ENCODE measurements around the gene COG3. TPM values are rescaled to one million over a fixed set of nuclear protein-coding genes. Genes with fewer than 3 reads are reported as not detected.
"Not testable (repeated sequence)": the region's sequence is repeated elsewhere in the genome, so short reads cannot be mapped to it uniquely, and the experiment has no call there.

Gene COG3
- total and polyA plus RNA-seq, 2 experiments from 2014 or later = 19.9 to 36.1 TPM

GRCh38 chr13:45417790-45418534 is 46.8 kb upstream of the COG3 start, which contains the start of gene SLC25A30:
SLC25A30 (minus strand) TSS chr13:45418373; CDS start chr13:45411425, 6,948 bp downstream.
- peak; percentile 93 for DNase-seq (ENCODE audit: low spot score)
- Histone ChIP-seq H3K4me2 (peak within 1 kb of the TSS; percentile 90), H3K36me3 (replicated peaks; ENCODE audit: insufficient read depth, low read depth) (no peaks in the 10 kb centered on the region), H2AFZ (peak within 1 kb of the TSS; percentile 97), H3K4me1 (ENCODE audit: insufficient read depth) (peaks cover 17% of the 10 kb centered on the region), H3K9me2 (replicated peaks; ENCODE audit: insufficient read depth) (no peaks in the 10 kb centered on the region), H3K79me2 (peaks cover 25% of the 10 kb centered on the region), H3K9me3 (ENCODE audit: low read depth) (no peaks in the 10 kb centered on the region), H3K27ac (peak within 1 kb of the TSS; percentile 75), H3K27me3 (no peaks in the 10 kb centered on the region), H3K4me3 (peak within 1 kb of the TSS; percentile 85), H4K20me1 (ENCODE audit: insufficient read depth, poor library complexity, severe bottlenecking) (no peaks in the 10 kb centered on the region)
- TF ChIP-seq CTCF (IDR thresholded peaks at IDR 0.05; ENCODE audit: poor library complexity) = no peak
- TF ChIP-seq EZH2 (IDR thresholded peaks at IDR 0.05; ENCODE audit: borderline replicate concordance) = no peak
- TF ChIP-seq EZH2phosphoT487 (IDR thresholded peaks at IDR 0.05; ENCODE audit: low read depth, severe bottlenecking, unreplicated experiment) = no peak
- under 1% methylated on average over 60 of the region's 64 CpGs for WGBS (ENCODE audit: low lambda C conversion rate, missing lambda C conversion rate)

- H2AFZ ChIP-seq; H3K36me3 ChIP-seq (replicated peaks; ENCODE audit: insufficient read depth, low read depth); H3K27me3 ChIP-seq; H3K4me3 ChIP-seq; DNase-seq (ENCODE audit: low spot score); H3K27ac ChIP-seq; H3K4me2 ChIP-seq; H4K20me1 ChIP-seq (ENCODE audit: insufficient read depth, poor library complexity, severe bottlenecking); H3K9me3 ChIP-seq (ENCODE audit: low read depth); H3K9me2 ChIP-seq (replicated peaks; ENCODE audit: insufficient read depth): not testable (repeated sequence)
- WGBS (ENCODE audit: low lambda C conversion rate, missing lambda C conversion rate) = 95% methylated on average over 16 of the region's 16 CpGs
- peaks cover 17% of the 10 kb centered on the region for H3K4me1 ChIP-seq (ENCODE audit: insufficient read depth)
- H3K79me2 ChIP-seq = peaks cover 12% of the 10 kb centered on the region
Observed at GRCh38 chr13:45419389-45419788, 45.4 kb upstream of the COG3 start.

- DNase-seq (ENCODE audit: low spot score) = no peak
- TF ChIP-seq CTCF (IDR thresholded peaks at IDR 0.05; ENCODE audit: poor library complexity) (no peak), EZH2 (IDR thresholded peaks at IDR 0.05; ENCODE audit: borderline replicate concordance) (no peak), EZH2phosphoT487 (IDR thresholded peaks at IDR 0.05; ENCODE audit: low read depth, severe bottlenecking, unreplicated experiment) (no peak)
- Histone ChIP-seq H3K9me3 (ENCODE audit: low read depth) (no peaks in the 10 kb centered on the region), H3K27me3 (no peaks in the 10 kb centered on the region), H3K9me2 (replicated peaks; ENCODE audit: insufficient read depth) (no peaks in the 10 kb centered on the region), H3K79me2 (peaks cover 12% of the 10 kb centered on the region), H2AFZ (no peak overlapping the region), H3K4me3 (no peak overlapping the region), H3K4me1 (ENCODE audit: insufficient read depth) (peaks cover 14% of the 10 kb centered on the region), H3K4me2 (no peak overlapping the region), H3K36me3 (replicated peaks; ENCODE audit: insufficient read depth, low read depth) (no peaks in the 10 kb centered on the region), H3K27ac (no peak overlapping the region), H4K20me1 (ENCODE audit: insufficient read depth, poor library complexity, severe bottlenecking) (no peaks in the 10 kb centered on the region)
- 57% methylated on average over 1 of the region's 1 CpG for WGBS (ENCODE audit: low lambda C conversion rate, missing lambda C conversion rate)
Observed at GRCh38 chr13:45419945-45420344, 44.8 kb upstream of the COG3 start.

- H3K4me1 ChIP-seq (ENCODE audit: insufficient read depth) = no peaks in the 10 kb centered on the region
- no peak for TF ChIP-seq EZH2 (IDR thresholded peaks at IDR 0.05; ENCODE audit: borderline replicate concordance)
- TF ChIP-seq CTCF (IDR thresholded peaks at IDR 0.05; ENCODE audit: poor library complexity) = no peak
- TF ChIP-seq EZH2phosphoT487 (IDR thresholded peaks at IDR 0.05; ENCODE audit: low read depth, severe bottlenecking, unreplicated experiment) = no peak
- H3K4me2 ChIP-seq = no peak overlapping the region
- H3K4me3 ChIP-seq = no peak overlapping the region
- no peaks in the 10 kb centered on the region for H4K20me1 ChIP-seq (ENCODE audit: insufficient read depth, poor library complexity, severe bottlenecking)
- no peaks in the 10 kb centered on the region for H3K9me3 ChIP-seq (ENCODE audit: low read depth)
- H3K9me2 ChIP-seq (replicated peaks; ENCODE audit: insufficient read depth) = no peaks in the 10 kb centered on the region
- no peak overlapping the region for H2AFZ ChIP-seq
- H3K27me3 ChIP-seq = no peaks in the 10 kb centered on the region
- H3K27ac ChIP-seq = no peak overlapping the region
- H3K79me2 ChIP-seq = no peaks in the 10 kb centered on the region
- no peak for DNase-seq (ENCODE audit: low spot score)
- 87% methylated on average over 3 of the region's 3 CpGs for WGBS (ENCODE audit: low lambda C conversion rate, missing lambda C conversion rate)
- no peaks in the 10 kb centered on the region for H3K36me3 ChIP-seq (replicated peaks; ENCODE audit: insufficient read depth, low read depth)
Observed at GRCh38 chr13:45422731-45423292, 41.9 kb upstream of the COG3 start.

GRCh38 chr13:45426056-45426841 is 38.5 kb upstream of the COG3 start:
- not testable (repeated sequence) for H3K4me2 ChIP-seq; H3K79me2 ChIP-seq; H3K36me3 ChIP-seq (replicated peaks; ENCODE audit: insufficient read depth, low read depth); H3K27ac ChIP-seq; H2AFZ ChIP-seq; DNase-seq (ENCODE audit: low spot score); H3K4me1 ChIP-seq (ENCODE audit: insufficient read depth); H3K9me3 ChIP-seq (ENCODE audit: low read depth); H4K20me1 ChIP-seq (ENCODE audit: insufficient read depth, poor library complexity, severe bottlenecking); H3K4me3 ChIP-seq; H3K9me2 ChIP-seq (replicated peaks; ENCODE audit: insufficient read depth); H3K27me3 ChIP-seq
- WGBS (ENCODE audit: low lambda C conversion rate, missing lambda C conversion rate) = 93% methylated on average over 16 of the region's 16 CpGs

Measured in hepatocyte (in vitro differentiated cells).